Activated naive CD4-positive, alpha-beta T cell treated with anti-CD3 and anti-CD28 coated beads for 36 hours (primary cell): ENCODE data around the gene CYTH2. TPM values are rescaled to one million over a fixed set of nuclear protein-coding genes. Genes with fewer than 3 reads are reported as not detected.

Source experiments
- CTCF ChIA-PET: fragments of 350-600 bp; sonication (Branson Sonifier 250); formaldehyde crosslinking; loops from one replicate; lab custom pipeline; 2021; ENCODE audit warnings: antibody characterized with exemption; lab: Charles Lee
- DNase-seq: peaks from one replicate; pipeline ENCODE4 v3.0.0-alpha.2; 2020
- H3K27ac Mint-ChIP-seq: one replicate; pipeline ENCODE4 v1.8.0; 2021; ENCODE audit warnings: mild to moderate bottlenecking, mixed read lengths
- H3K27me3 Mint-ChIP-seq: one replicate; pipeline ENCODE4 v1.8.0; 2021; ENCODE audit warnings: low read depth, mixed read lengths
- H3K36me3 Mint-ChIP-seq: one replicate; pipeline ENCODE4 v1.8.0; 2021; ENCODE audit warnings: low read depth, mixed read lengths
- H3K4me1 Mint-ChIP-seq: one replicate; pipeline ENCODE4 v1.8.0; 2021; ENCODE audit warnings: low read depth, mixed read lengths
- H3K4me3 Mint-ChIP-seq: one replicate; pipeline ENCODE4 v1.8.0; 2021; ENCODE audit warnings: mild to moderate bottlenecking, moderate library complexity, mixed read lengths
- H3K9me3 Mint-ChIP-seq: one replicate; pipeline ENCODE4 v1.8.0; 2021; ENCODE audit warnings: mixed read lengths
- intact Hi-C: fragments of 100-400 bp; cut with micrococcal nuclease; formaldehyde crosslinking; loops from one replicate; pipeline ENCODE4 v1.15.1; 2023
- total RNA-seq, 2 experiments: library from RNA; stranded (reverse); gene quantifications; one replicate each; pipeline ENCODE4 v1.2.3, GENCODE V29; 2021

Gene CYTH2, protein sequence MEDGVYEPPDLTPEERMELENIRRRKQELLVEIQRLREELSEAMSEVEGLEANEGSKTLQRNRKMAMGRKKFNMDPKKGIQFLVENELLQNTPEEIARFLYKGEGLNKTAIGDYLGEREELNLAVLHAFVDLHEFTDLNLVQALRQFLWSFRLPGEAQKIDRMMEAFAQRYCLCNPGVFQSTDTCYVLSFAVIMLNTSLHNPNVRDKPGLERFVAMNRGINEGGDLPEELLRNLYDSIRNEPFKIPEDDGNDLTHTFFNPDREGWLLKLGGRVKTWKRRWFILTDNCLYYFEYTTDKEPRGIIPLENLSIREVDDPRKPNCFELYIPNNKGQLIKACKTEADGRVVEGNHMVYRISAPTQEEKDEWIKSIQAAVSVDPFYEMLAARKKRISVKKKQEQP
- total RNA-seq = 10 to 100 TPM; 36.7 to 38.0 TPM

DNA sequence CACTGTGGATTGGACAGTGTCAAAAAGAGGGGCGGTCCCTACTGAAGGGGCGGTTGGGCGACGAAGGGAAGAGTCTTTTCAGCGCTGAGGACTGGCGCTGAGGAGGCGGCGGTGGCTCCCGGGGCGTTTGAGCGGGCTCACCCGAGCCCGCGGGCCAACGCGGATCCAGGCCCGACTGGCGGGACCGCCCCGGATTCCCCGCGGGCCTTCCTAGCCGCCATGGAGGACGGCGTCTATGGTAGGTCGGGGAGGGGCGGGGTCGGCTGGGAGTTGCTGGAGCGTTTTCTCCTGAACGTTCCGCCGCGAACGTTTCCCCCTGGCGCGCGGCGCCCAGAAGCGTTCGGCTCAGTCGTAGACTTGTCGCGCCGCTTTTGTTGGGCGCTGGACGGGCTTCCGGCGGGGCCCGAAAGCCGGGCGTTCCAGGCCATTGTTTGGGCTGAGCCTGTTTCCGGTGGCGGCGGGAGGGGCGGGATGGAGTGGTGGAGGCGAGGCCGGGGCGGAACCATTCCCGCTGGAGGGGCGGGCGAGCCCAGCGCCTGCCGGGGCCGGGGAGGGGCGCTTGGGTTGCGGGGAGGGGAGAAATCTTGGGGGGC, at the start of gene CYTH2:
CYTH2 (plus strand) TSS at position 81 of the 593 bp plus-strand sequence; CDS start at position 220, 139 bp downstream.
- Mint-ChIP-seq H3K9me3 (no peaks in the 10 kb centered on the region), H3K27ac (peak within 1 kb of the TSS; percentile 85), H3K27me3 (no peaks in the 10 kb centered on the region), H3K4me3 (peak within 1 kb of the TSS; percentile 84), H3K4me1 (peaks cover 21% of the 10 kb centered on the region), H3K36me3 (peaks cover 9% of the 10 kb centered on the region)
- intact Hi-C loops = loop anchor here (1.0 to 5.0 kb wide), 10 partner anchors 24 to 301 kb away; partner anchors contain the start of genes CARD8, GRWD1, RPL18 and SPHK2
- peak; percentile 89 for DNase-seq
- CTCF ChIA-PET = interaction anchor here (1.5 kb wide), 1 partner anchor 20 kb away, joined by 11 read pairs; no protein-coding TSS in a partner anchor

DNA sequence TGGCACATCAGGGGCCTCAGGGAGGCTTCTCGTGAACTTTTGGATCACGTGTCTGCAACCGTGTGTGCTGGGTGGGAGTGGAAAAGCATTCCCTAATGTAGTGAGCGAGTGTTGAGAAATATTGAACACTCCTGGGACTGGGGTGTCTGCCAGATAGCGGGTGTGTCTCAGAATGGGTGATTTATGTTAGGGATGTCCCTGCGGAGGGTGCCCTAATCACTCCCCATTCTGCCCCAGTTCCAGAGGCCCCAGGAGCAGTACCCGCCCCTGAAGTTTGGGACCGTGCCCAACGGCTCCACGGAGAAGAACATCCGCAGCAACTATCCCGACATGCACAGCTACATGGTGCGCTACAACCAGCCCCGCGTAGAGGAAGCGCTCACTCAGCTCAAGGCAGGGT, 47.6 kb upstream of the CYTH2 start:
- no peaks in the 10 kb centered on the region for H3K36me3 Mint-ChIP-seq
- intact Hi-C loops = no loop called here
- H3K4me1 Mint-ChIP-seq = peaks cover 15% of the 10 kb centered on the region
- no peak for DNase-seq
- H3K27me3 Mint-ChIP-seq = peaks cover 10% of the 10 kb centered on the region
- no peaks in the 10 kb centered on the region for H3K9me3 Mint-ChIP-seq
- no peak overlapping the region for H3K27ac Mint-ChIP-seq
- no peak overlapping the region for H3K4me3 Mint-ChIP-seq
- CTCF ChIA-PET = no interaction called here

DNA sequence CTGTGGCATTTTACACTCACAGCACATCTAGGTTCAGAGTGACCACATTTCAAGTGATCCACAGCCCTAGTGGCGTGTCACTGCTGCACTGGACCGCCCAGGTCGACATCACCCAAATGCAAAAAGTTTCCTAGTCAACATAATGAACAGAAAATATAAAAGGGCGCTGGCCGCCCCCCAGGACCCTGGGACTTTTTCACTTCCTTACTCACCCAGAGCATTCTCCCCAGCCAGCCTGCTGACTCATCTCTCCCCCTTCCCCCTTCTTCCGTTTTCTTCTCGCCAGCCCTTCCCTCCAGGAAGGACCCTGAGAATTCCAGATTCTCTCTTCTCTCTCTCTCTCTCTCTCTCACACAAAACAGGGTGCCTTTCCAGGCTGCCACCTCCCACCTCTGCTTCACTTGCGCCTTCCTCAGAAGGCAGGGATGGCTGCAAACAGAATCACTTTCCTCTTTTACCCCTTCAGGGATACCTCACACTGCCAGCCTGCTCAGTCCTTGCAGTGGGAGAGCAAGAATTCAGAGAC, 44.4 kb upstream of the CYTH2 start:
- intact Hi-C loops = no loop called here
- H3K4me1 Mint-ChIP-seq = peaks cover 5% of the 10 kb centered on the region
- no peak overlapping the region for H3K4me3 Mint-ChIP-seq
- no peak for DNase-seq
- CTCF ChIA-PET = no interaction called here
- H3K9me3 Mint-ChIP-seq = no peaks in the 10 kb centered on the region
- no peaks in the 10 kb centered on the region for H3K27me3 Mint-ChIP-seq
- H3K27ac Mint-ChIP-seq = no peak overlapping the region
- no peaks in the 10 kb centered on the region for H3K36me3 Mint-ChIP-seq

DNA sequence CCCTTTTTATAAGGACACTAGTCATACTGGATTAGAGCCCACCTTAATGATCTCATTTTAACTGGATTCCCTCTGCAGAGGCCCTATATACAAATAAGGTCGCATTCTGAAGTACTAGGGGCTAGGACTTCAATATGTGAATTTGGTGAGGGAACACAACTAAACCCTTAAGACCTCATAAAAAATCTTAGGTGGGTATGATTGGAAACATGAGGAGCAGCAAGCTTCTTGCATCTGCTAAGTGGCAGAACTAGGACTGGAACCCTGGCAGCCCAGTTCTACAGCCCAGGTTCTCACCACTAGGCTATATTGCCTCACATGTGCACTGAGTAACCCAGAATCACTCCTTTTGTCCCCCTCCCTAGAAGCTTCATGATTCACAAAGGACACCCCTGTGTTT, 40.5 kb upstream of the CYTH2 start:
- intact Hi-C loops = no loop called here
- Mint-ChIP-seq H3K9me3 (no peaks in the 10 kb centered on the region), H3K27me3 (no peaks in the 10 kb centered on the region), H3K4me3 (no peak overlapping the region), H3K4me1 (peaks cover 5% of the 10 kb centered on the region), H3K36me3 (no peaks in the 10 kb centered on the region), H3K27ac (no peak overlapping the region)
- CTCF ChIA-PET = interaction anchor here (1.7 kb wide), 1 partner anchor 61 kb away, joined by 4 read pairs; no protein-coding TSS in a partner anchor
- no peak for DNase-seq

DNA sequence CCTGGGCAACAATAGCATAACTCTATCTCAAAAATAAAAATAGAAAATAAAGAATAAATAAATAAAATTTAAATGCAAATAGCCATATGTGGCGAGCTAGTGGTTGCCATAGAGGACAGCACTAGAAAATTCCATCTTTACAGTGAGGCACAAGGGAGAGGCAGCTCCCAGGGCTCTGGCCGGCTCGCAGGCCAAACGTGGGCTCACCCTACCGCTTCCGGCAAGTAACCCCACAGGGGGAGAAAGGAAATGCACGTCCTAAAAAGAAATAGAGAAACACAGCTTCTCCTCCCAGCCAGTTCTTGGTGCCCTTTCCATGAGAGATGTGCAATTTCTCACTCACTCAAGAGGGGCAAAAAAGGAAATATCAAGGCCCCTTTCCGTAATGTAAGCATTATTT, 35.8 kb upstream of the CYTH2 start:
- H3K4me1 Mint-ChIP-seq = no peaks in the 10 kb centered on the region
- intact Hi-C loops = no loop called here
- no peaks in the 10 kb centered on the region for H3K9me3 Mint-ChIP-seq
- H3K36me3 Mint-ChIP-seq = no peaks in the 10 kb centered on the region
- DNase-seq = no peak
- CTCF ChIA-PET = interaction anchor here (1.2 kb wide), 1 partner anchor 16 kb away, joined by 3 read pairs; no protein-coding TSS in a partner anchor
- no peak overlapping the region for H3K4me3 Mint-ChIP-seq
- no peak overlapping the region for H3K27ac Mint-ChIP-seq
- peaks cover 7% of the 10 kb centered on the region for H3K27me3 Mint-ChIP-seq

DNA sequence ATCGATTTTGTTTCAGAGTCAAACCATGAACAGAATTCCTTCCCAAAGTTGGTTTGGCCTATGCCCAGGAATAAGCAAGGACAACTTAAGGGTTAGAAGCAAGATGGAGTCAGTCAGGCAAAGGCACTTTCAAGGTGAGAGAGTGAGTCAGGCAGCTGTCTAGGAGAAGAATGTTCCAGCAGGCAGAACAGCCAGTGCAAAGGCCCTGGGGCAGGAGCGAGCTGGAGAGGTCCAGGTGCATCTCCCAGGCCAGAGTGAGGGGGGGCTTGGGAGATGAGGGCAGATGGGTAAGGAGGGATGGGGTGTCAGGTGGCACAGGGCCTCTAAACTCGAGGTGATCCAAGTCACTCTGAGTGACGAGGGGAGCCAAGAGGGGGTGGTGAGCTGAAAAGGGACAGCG, 32.6 kb upstream of the CYTH2 start:
- no peaks in the 10 kb centered on the region for H3K4me1 Mint-ChIP-seq
- H3K36me3 Mint-ChIP-seq = no peaks in the 10 kb centered on the region
- DNase-seq = no peak
- intact Hi-C loops = no loop called here
- no peak overlapping the region for H3K27ac Mint-ChIP-seq
- peaks cover 13% of the 10 kb centered on the region for H3K27me3 Mint-ChIP-seq
- CTCF ChIA-PET = no interaction called here
- H3K4me3 Mint-ChIP-seq = no peak overlapping the region
- no peaks in the 10 kb centered on the region for H3K9me3 Mint-ChIP-seq

DNA sequence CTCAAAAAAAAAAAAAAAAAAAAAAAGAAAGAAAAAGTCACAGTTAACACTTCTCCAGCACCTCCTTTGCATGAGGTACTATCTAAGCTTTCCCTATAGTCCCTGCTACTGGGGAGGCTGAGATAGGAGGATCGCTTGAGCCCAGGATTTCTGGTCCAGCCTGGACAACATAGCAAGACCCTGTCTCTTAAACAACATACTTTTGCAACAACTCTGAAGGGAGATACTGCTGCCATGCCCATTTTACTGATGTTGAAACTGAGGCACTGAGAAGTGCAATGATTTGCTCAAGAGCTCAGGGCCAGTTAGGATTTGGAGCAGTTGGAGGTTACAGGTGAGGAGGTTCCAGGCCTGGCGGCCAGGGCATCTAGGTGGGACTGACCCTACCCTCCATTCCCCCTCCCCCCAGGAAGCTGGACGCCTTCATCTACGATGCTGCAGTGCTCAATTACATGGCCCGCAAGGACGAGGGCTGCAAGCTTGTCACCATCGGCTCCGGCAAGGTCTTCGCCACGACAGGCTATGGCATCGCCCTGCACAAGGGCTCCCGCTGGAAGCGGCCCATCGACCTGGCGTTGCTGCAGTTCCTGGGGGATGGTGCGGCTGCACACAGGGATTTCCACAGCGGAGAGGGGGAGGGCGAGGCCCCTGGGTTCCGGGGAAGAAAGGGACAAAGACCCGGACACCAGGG, 27.7 kb upstream of the CYTH2 start:
- intact Hi-C loops = no loop called here
- Mint-ChIP-seq H3K36me3 (peaks cover 7% of the 10 kb centered on the region), H3K4me3 (no peak overlapping the region)

DNA sequence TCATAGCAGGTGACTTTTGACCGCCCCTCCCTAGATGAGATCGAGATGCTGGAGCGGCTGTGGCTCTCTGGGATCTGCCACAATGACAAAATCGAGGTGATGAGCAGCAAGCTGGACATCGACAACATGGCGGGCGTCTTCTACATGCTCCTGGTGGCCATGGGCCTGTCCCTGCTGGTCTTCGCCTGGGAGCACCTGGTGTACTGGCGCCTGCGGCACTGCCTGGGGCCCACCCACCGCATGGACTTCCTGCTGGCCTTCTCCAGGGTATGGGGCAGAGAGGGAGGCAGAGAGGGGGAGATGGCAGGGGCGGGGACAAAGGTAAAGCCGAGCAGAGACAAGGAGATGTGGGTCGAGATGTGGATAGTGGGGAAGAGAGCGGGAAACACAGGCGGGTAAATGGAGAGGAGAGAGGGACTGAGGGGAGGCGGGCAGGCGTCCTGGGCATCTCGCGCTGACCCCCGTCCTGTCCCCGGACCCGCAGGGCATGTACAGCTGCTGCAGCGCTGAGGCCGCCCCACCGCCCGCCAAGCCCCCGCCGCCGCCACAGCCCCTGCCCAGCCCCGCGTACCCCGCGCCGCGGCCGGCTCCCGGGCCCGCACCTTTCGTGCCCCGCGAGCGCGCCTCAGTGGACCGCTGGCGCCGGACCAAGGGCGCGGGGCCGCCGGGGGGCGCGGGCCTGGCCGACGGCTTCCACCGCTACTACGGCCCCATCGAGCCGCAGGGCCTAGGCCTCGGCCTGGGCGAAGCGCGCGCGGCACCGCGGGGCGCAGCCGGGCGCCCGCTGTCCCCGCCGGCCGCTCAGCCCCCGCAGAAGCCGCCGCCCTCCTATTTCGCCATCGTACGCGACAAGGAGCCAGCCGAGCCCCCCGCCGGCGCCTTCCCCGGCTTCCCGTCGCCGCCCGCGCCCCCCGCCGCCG, 26.8 kb upstream of the CYTH2 start:
- H3K4me3 Mint-ChIP-seq = peak overlapping the region; percentile 15
- no peaks in the 10 kb centered on the region for H3K9me3 Mint-ChIP-seq
- no peak overlapping the region for H3K27ac Mint-ChIP-seq
- DNase-seq = no peak
- CTCF ChIA-PET = no interaction called here
- intact Hi-C loops = no loop called here
- peaks cover 21% of the 10 kb centered on the region for H3K4me1 Mint-ChIP-seq
- H3K27me3 Mint-ChIP-seq = peaks cover 21% of the 10 kb centered on the region
- peaks cover 11% of the 10 kb centered on the region for H3K36me3 Mint-ChIP-seq

More for the DNA sequence above, 27.7 kb upstream of the CYTH2 start:
- peaks cover 16% of the 10 kb centered on the region for H3K4me1 Mint-ChIP-seq
- H3K9me3 Mint-ChIP-seq = no peaks in the 10 kb centered on the region
- CTCF ChIA-PET = interaction anchor here (0.7 kb wide), 1 partner anchor 37 kb away, joined by 3 read pairs; no protein-coding TSS in a partner anchor
- no peak for DNase-seq
- peaks cover 22% of the 10 kb centered on the region for H3K27me3 Mint-ChIP-seq
- H3K27ac Mint-ChIP-seq = no peak overlapping the region

DNA sequence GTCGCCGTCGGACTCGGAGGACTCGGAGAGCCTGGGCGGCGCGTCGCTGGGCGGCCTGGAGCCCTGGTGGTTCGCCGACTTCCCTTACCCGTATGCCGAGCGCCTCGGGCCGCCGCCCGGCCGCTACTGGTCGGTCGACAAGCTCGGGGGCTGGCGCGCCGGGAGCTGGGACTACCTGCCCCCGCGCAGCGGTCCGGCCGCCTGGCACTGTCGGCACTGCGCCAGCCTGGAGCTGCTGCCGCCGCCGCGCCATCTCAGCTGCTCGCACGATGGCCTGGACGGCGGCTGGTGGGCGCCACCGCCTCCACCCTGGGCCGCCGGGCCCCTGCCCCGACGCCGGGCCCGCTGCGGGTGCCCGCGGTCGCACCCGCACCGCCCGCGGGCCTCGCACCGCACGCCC, 25.9 kb upstream of the CYTH2 start:
- peaks cover 21% of the 10 kb centered on the region for H3K27me3 Mint-ChIP-seq
- H3K4me3 Mint-ChIP-seq = no peak overlapping the region
- no peak for DNase-seq
- H3K4me1 Mint-ChIP-seq = peaks cover 28% of the 10 kb centered on the region
- H3K36me3 Mint-ChIP-seq = peaks cover 19% of the 10 kb centered on the region
- intact Hi-C loops = no loop called here
- CTCF ChIA-PET = no interaction called here
- H3K27ac Mint-ChIP-seq = no peak overlapping the region
- H3K9me3 Mint-ChIP-seq = no peaks in the 10 kb centered on the region

DNA sequence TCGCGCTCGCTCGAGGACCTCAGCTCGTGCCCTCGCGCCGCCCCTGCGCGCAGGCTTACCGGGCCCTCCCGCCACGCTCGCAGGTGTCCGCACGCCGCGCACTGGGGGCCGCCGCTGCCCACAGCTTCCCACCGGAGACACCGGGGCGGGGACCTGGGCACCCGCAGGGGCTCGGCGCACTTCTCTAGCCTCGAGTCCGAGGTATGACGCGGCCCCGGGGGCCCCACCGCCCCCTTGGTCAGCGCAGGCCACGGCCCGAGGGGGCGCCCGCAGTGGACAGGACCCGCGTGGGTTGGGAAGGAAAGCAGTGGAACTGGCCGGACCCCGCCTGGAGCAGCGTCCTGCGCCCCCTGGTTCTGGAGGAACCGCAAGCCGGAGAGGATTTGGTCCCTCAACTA, 25.4 kb upstream of the CYTH2 start:
- Mint-ChIP-seq H3K36me3 (peaks cover 24% of the 10 kb centered on the region), H3K27ac (no peak overlapping the region), H3K4me3 (no peak overlapping the region), H3K9me3 (no peaks in the 10 kb centered on the region), H3K27me3 (peaks cover 21% of the 10 kb centered on the region), H3K4me1 (peaks cover 33% of the 10 kb centered on the region)
- no peak for DNase-seq
- intact Hi-C loops = loop anchor here (2.0 kb wide), 1 partner anchor 175 kb away; the partner anchor contains the start of genes RPL18 and SPHK2
- CTCF ChIA-PET = no interaction called here

DNA sequence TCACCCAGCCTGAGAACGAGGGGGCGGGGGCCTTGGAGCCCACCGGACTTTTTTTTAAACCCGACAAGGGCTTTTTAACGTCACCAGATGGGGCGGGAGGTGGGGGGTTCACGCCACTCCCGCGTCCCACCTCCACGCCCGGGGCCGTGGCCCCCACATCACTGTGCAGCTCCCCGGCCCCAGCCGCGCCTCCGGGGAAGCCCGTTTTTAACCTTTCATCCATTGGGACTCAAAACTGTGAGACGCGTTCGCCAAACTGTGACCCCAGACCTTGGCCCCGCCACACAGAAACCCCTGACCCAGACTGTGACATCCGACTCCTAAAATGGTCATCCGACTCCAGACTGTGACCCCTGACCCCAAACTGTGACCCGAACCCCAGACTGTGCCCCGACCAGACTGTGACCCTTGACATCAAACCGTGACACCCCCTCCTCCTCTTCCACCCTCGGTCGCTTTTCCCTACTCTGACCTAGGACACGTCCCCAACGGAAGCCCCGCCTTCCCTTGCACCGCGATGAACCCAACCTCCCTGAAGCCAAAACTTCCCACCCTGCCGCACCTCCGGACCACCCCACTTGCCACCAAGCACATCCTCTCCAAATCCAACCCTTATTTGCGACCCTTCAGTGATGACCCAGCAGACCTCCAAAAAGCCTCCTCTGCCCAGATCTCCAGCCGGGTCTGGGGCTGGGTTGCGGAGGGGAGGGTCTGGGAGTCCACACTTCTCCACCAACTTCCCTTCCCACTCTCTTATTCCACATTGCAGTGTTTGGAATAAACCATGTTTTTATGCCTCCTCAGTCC, 24.8 kb upstream of the CYTH2 start:
- peak overlapping the region; percentile 90 for H3K4me3 Mint-ChIP-seq
- peaks cover 18% of the 10 kb centered on the region for H3K27me3 Mint-ChIP-seq
- no peak overlapping the region for H3K27ac Mint-ChIP-seq
- no peaks in the 10 kb centered on the region for H3K9me3 Mint-ChIP-seq
- intact Hi-C loops = loop anchor here (2.0 kb wide), 1 partner anchor 174 kb away; the partner anchor contains the start of genes RPL18 and SPHK2
- CTCF ChIA-PET = interaction anchor here (1.5 kb wide), 2 partner anchors 53 to 93 kb away, joined by 3 to 7 read pairs; partner anchors contain the start of gene KDELR1
- DNase-seq = no peak
- peaks cover 35% of the 10 kb centered on the region for H3K4me1 Mint-ChIP-seq
- peaks cover 28% of the 10 kb centered on the region for H3K36me3 Mint-ChIP-seq
